GM12878 (cell line): Measurements from ENCODE around the gene LARP4B. TPM values are rescaled to one million over a fixed set of nuclear protein-coding genes. Genes with fewer than 3 reads are reported as not detected.

Experiments
- ATAC-seq: fragments of 200-7000 bp; cut with Tn5 transposase; 3 replicates; pipeline ENCODE4 v1.9.1; 2020; ENCODE audit warnings: mild to moderate bottlenecking, moderate library complexity
- BruUV-seq: library from RNA; stranded (reverse); fragments of 400-500 nt; replicated peaks from 2 replicates; lab custom pipeline; 2021; lab: Mats Ljungman, UMichigan
- CTCF ChIA-PET: fragments of 300-600 bp; sonication (Branson Sonifier 250); formaldehyde crosslinking; extraction: SDS; loops from one replicate; lab custom pipeline; 2021; ENCODE audit warnings: inconsistent platforms; lab: Yijun Ruan, JAX
- POLR2A ChIA-PET: fragments of 350-600 bp; formaldehyde crosslinking; extraction: SDS; loops from one replicate; lab custom pipeline; 2021; ENCODE audit warnings: inconsistent platforms; lab: Charles Lee
- RAD21 ChIA-PET: fragments of 300-600 bp; sonication (Branson Sonifier 250); formaldehyde crosslinking; loops from one replicate; lab custom pipeline; 2023; ENCODE audit warnings: antibody characterized with exemption; ENCODE audit not compliant: unreplicated experiment; lab: Charles Lee
- SMC1A ChIA-PET: fragments of 300-600 bp; sonication (Branson Sonifier 250); formaldehyde crosslinking; loops from one replicate; lab custom pipeline; 2023; ENCODE audit not compliant: unreplicated experiment, uncharacterized antibody; lab: Charles Lee
- DNase-seq: peaks from one replicate; pipeline ENCODE4 v3.0.0-alpha.2; 2011; ENCODE audit warnings: low read depth, low spot score
- FAIRE-seq: peaks from 3 replicates; lab custom pipeline; 2011; peaks lifted over from hg19 to GRCh38; lab: Jason Lieb, UNC
- H2AFZ ChIP-seq: 2 replicates; pipeline ENCODE4 v1.6.0; 2011; ENCODE audit warnings: low read depth, low read length, control low read depth; ENCODE audit not compliant: control insufficient read depth
- H3K27ac ChIP-seq: 2 replicates; pipeline ENCODE4 v1.5.1; 2011; ENCODE audit warnings: control low read depth; ENCODE audit not compliant: control insufficient read depth, insufficient read depth
- H3K27me3 ChIP-seq, 2 experiments: replicated peaks in 1 of 2; 2 replicates each; pipeline versions ENCODE4 v1.6.0 to v1.6.1; 2011; ENCODE audit warnings: low read length in 1 of 2; ENCODE audit not compliant: control insufficient read depth in 2 of 2, insufficient read depth in 2 of 2
- H3K36me3 ChIP-seq, 2 experiments: 2 replicates each; pipeline ENCODE4 v1.5.1; 2011; ENCODE audit warnings: low read length in 1 of 2; ENCODE audit not compliant: control insufficient read depth in 2 of 2, insufficient read depth in 2 of 2
- H3K4me1 ChIP-seq: 2 replicates; pipeline ENCODE4 v1.6.1; 2011; ENCODE audit warnings: mild to moderate bottlenecking, low read length, moderate library complexity, mixed read lengths; ENCODE audit not compliant: control insufficient read depth, insufficient read depth
- H3K4me2 ChIP-seq: 2 replicates; pipeline ENCODE4 v1.6.0; 2011; ENCODE audit warnings: control low read depth; ENCODE audit not compliant: control insufficient read depth, insufficient read depth
- H3K4me3 ChIP-seq: fragments of 200-600 bp; sonication (generic); 2 replicates; pipeline ENCODE4 v1.5.1; 2016
- H3K79me2 ChIP-seq: 2 replicates; pipeline ENCODE4 v1.6.0; 2011; ENCODE audit warnings: low read length; ENCODE audit not compliant: control insufficient read depth, insufficient read depth
- H3K9ac ChIP-seq: 2 replicates; pipeline ENCODE4 v1.8.0; 2011; ENCODE audit warnings: low read length, control low read depth, mixed read lengths; ENCODE audit not compliant: control insufficient read depth, insufficient read depth
- H3K9me3 ChIP-seq: replicated peaks from 3 replicates; pipeline ENCODE4 v1.5.1; 2011; ENCODE audit warnings: mild to moderate bottlenecking, low read length; ENCODE audit not compliant: control insufficient read depth, insufficient read depth
- H4K20me1 ChIP-seq: 2 replicates; pipeline ENCODE4 v1.6.0; 2011; ENCODE audit not compliant: control insufficient read depth, insufficient read depth
- CBX3 ChIP-seq: fragments of 200-600 bp; sonication (generic); IDR thresholded peaks from 2 replicates; pipeline ENCODE4 v1.6.1; 2016; ENCODE audit warnings: low read depth, borderline replicate concordance
- CREM ChIP-seq: IDR thresholded peaks from 2 replicates; pipeline ENCODE4 v1.6.1; 2014; ENCODE audit warnings: antibody characterized with exemption, low read depth
- E2F8 ChIP-seq: fragments of 450-650 bp; IDR thresholded peaks from 2 replicates; pipeline ENCODE4 v1.6.1; 2018; ENCODE audit warnings: mild to moderate bottlenecking, low read depth, moderate library complexity; ENCODE audit not compliant: partially characterized antibody
- EP300 ChIP-seq, 2 experiments: fragments of 150-350 bp in 1 of 2; IDR thresholded peaks; 2 replicates each; pipeline ENCODE4 v1.6.1; 2011 to 2012; ENCODE audit warnings: low read depth in 2 of 2, low read length in 2 of 2, borderline replicate concordance in 1 of 2, improper control_type of control experiment in 1 of 2, inconsistent platforms in 1 of 2; ENCODE audit not compliant: control insufficient read depth in 1 of 2
- FOXM1 ChIP-seq: IDR thresholded peaks from 2 replicates; pipeline ENCODE4 v1.6.1; 2012; ENCODE audit warnings: low read depth, mild to moderate bottlenecking, inconsistent platforms, low read length, moderate library complexity
- MEF2A ChIP-seq: IDR thresholded peaks from 2 replicates; pipeline ENCODE4 v1.6.1; 2011; ENCODE audit warnings: low read depth, mild to moderate bottlenecking, low read length, moderate library complexity; ENCODE audit not compliant: insufficient read depth
- MTA3 ChIP-seq: IDR thresholded peaks from 2 replicates; pipeline ENCODE4 v1.6.1; 2012; ENCODE audit warnings: low read length, inconsistent platforms, borderline replicate concordance
- MYC ChIP-seq: IDR thresholded peaks from 2 replicates; pipeline ENCODE4 v1.6.1; 2011; ENCODE audit warnings: mild to moderate bottlenecking, low read length, moderate library complexity, inconsistent platforms; ENCODE audit not compliant: insufficient read depth, insufficient replicate concordance, insufficient read length, severe bottlenecking
- NFIC ChIP-seq: IDR thresholded peaks from 2 replicates; pipeline ENCODE4 v1.6.1; 2012; ENCODE audit warnings: low read depth, mild to moderate bottlenecking, inconsistent platforms, low read length, moderate library complexity
- NFXL1 ChIP-seq: fragments of 450-650 bp; IDR thresholded peaks from 2 replicates; pipeline ENCODE4 v1.6.1; 2017; ENCODE audit warnings: antibody characterized with exemption, mild to moderate bottlenecking, borderline replicate concordance
- RAD21 ChIP-seq: IDR thresholded peaks from 2 replicates; pipeline ENCODE4 v1.6.1; 2011; ENCODE audit warnings: mild to moderate bottlenecking, low read depth, low read length, moderate library complexity; ENCODE audit not compliant: insufficient read depth
- RCOR1 ChIP-seq: conservative IDR thresholded peaks from 2 replicates; pipeline ENCODE4 v1.6.1; 2012; ENCODE audit warnings: low read depth, low read length, improper control_type of control experiment
- TAF1 ChIP-seq: IDR thresholded peaks from 2 replicates; pipeline ENCODE4 v1.6.1; 2011; ENCODE audit warnings: mild to moderate bottlenecking, low read depth, low read length, borderline replicate concordance
- YY1 ChIP-seq: IDR thresholded peaks from 2 replicates; pipeline ENCODE4 v1.6.1; 2011; ENCODE audit warnings: low read depth, mild to moderate bottlenecking, low read length
- ZNF207 ChIP-seq: fragments of 450-650 bp; IDR thresholded peaks from 2 replicates; pipeline ENCODE4 v1.6.1; 2014; ENCODE audit warnings: antibody characterized with exemption, mild to moderate bottlenecking, borderline replicate concordance
- WGBS: methylation state at CpG from one replicate; pipeline ENCODE4 v1.1.6; 2016; ENCODE audit warnings: low lambda C conversion rate; ENCODE audit not compliant: insufficient replicate concordance, insufficient coverage; ENCODE audit errors: missing lambda C conversion rate; 5-methylcytosine and 5-hydroxymethylcytosine counted together
- in situ Hi-C: fragments of 300-500 bp; cut with MboI; formaldehyde crosslinking; loops from 9 replicates; pipeline ENCODE4 v1.14.3; 2018; ENCODE audit warnings: mixed read lengths
- intact Hi-C: fragments of 100-400 bp; cut with micrococcal nuclease; formaldehyde crosslinking; loops from one replicate; pipeline ENCODE4 v1.14.2; 2022; ENCODE audit not compliant: unreplicated experiment
- polyA plus RNA-seq, 11 experiments: library from polyadenylated mRNA; depleted of rRNA in 4 of 11; unstranded in 6 of 11; stranded (reverse) in 5 of 11; fragments of >200 nt; fragmentation: Nextera tagmentation in 4 of 11; fragmentation: Illumina TruSeq in 1 of 11; extraction: Ambion mirVana in 4 of 11; extraction: Trizol in 1 of 11; gene quantifications; 1 replicate in 1 of 11; 2 replicates in 10 of 11; pipeline versions ENCODE4 v1.2.1 to v1.2.3, GENCODE V29; 2011 to 2016; ENCODE audit warnings: inconsistent platforms in 2 of 11, missing spikeins in 2 of 11, low read depth in 1 of 11
- total RNA-seq, 4 experiments: library from RNA; depleted of rRNA in 3 of 4; stranded (reverse); fragments of >200 nt in 3 of 4; fragmentation: Illumina TruSeq in 1 of 4; extraction: Trizol in 1 of 4; gene quantifications; 2 replicates each; pipeline versions ENCODE4 v1.2.1 to v1.2.3, GENCODE V29; 2013 to 2021

Gene LARP4B
- total and polyA plus RNA-seq, 10 of the 15 experiments (the other 5 are each of a cell fraction or from before 2014, with no cell fraction given) = 10.5 to 119 (median 39.4) TPM

GRCh38 chr10:773562-774161 lies 157.8 kb downstream of the LARP4B start:
- WGBS = 75% methylated on average over 27 of the region's 27 CpGs
- intact Hi-C loops = no loop called here

GRCh38 chr10:772227-772637 lies 159.3 kb downstream of the LARP4B start:
- SMC1A ChIA-PET = no interaction called here
- TF ChIP-seq MEF2A (no peak), TAF1 (no peak), RAD21 (no peak), CBX3 (no peak), E2F8 (no peak), MYC (no peak), RCOR1 (no peak), CREM (no peak), MTA3 (no peak), ZNF207 (no peak), NFIC (no peak), YY1 (no peak), NFXL1 (no peak)

More at GRCh38 chr10:773562-774161, 157.8 kb downstream of the LARP4B start:
- ChIA-PET POLR2A (no interaction called here), CTCF (no interaction called here)
- Histone ChIP-seq H2AFZ (no peak overlapping the region), H3K27me3 (no peaks in the 10 kb centered on the region), H3K4me1 (no peaks in the 10 kb centered on the region)
- no peak for FAIRE-seq
- no peak for DNase-seq
- TF ChIP-seq EP300 (IDR thresholded peaks at IDR 0.05; ENCODE audit: borderline replicate concordance in 1 of 2, control insufficient read depth in 1 of 2, low read depth in 2 of 2, low read length in 2 of 2) (no peak), FOXM1 (no peak)
- TF ChIP-seq, all 136 proteins: peak for 0
- ChIA-PET SMC1A (no interaction called here), RAD21 (no interaction called here)
- Histone ChIP-seq H3K36me3 (no peaks in the 10 kb centered on the region), H3K79me2 (no peaks in the 10 kb centered on the region), H3K27ac (no peak overlapping the region), H3K9ac (no peak overlapping the region), H3K9me3 (no peaks in the 10 kb centered on the region; the same call in 2 of the 3 replicates), H3K4me2 (no peak overlapping the region), H3K4me3 (no peak overlapping the region), H4K20me1 (no peaks in the 10 kb centered on the region)
- BruUV-seq = no TSS peak
- no peak for ATAC-seq
- in situ Hi-C loops = no loop called here

More at GRCh38 chr10:772227-772637, 159.3 kb downstream of the LARP4B start:
- intact Hi-C loops = no loop called here
- H3K9ac ChIP-seq = no peak overlapping the region
- no peaks in the 10 kb centered on the region for H3K4me1 ChIP-seq
- no peak overlapping the region for H3K27ac ChIP-seq
- H3K27me3 ChIP-seq = no peaks in the 10 kb centered on the region
- no peak overlapping the region for H2AFZ ChIP-seq
- H3K9me3 ChIP-seq = no peaks in the 10 kb centered on the region; the same call in 2 of the 3 replicates
- no peak overlapping the region for H3K4me2 ChIP-seq
- ChIA-PET RAD21 (no interaction called here), CTCF (no interaction called here), POLR2A (no interaction called here)
- 46% methylated on average over 14 of the region's 14 CpGs for WGBS
- H4K20me1 ChIP-seq = no peaks in the 10 kb centered on the region
- DNase-seq (no peak), FAIRE-seq (no peak), ATAC-seq (no peak)
- no peak overlapping the region for H3K4me3 ChIP-seq
- no peaks in the 10 kb centered on the region for H3K36me3 ChIP-seq
- no peaks in the 10 kb centered on the region for H3K79me2 ChIP-seq
- BruUV-seq = no TSS peak
- in situ Hi-C loops = no loop called here
